Esophagus squamous epithelium (tissue), 4 donors: ENCODE measurements around the gene PLEKHH1.

Source experiments
- CTCF ChIP-seq, 6 experiments: fragments of 450-650 bp in 4 of 6; fragments of 200-600 bp in 2 of 6; sonication (generic) in 2 of 6; IDR thresholded peaks; one replicate each; pipeline ENCODE4 v1.5.1; 2016 to 2019; ENCODE audit warnings: antibody characterized with exemption in 6 of 6, mild to moderate bottlenecking in 4 of 6, moderate library complexity in 4 of 6
- POLR2A ChIP-seq, 4 donors: fragments of 450-650 bp; IDR thresholded peaks; one replicate each; pipeline ENCODE4 v1.6.1; 2017; ENCODE audit warnings: antibody characterized with exemption in 4 of 4, mild to moderate bottlenecking in 4 of 4, moderate library complexity in 3 of 4

DNA sequence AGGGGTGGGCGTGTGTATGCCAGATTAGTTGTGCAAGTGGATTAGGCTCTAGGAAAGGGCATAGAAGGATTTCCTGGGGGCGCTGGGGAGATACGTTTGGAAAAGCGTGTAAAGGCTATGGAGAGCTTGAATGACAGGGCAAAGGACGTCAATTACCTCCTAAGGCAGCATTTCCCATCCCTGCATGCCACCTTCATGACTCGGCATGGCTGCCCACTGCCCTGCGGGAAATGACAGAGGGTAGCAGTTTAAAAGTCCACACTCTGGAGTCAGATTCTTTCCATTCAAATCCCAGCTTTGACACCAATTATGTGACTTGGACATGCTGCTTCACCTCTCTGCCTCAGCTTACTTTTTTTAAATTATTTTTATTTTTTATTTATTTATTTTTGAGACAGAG is 29.8 kb upstream of the PLEKHH1 start:
- TF ChIP-seq CTCF (IDR thresholded peaks at IDR 0.05) (no peak), POLR2A (IDR thresholded peaks at IDR 0.05) (no peak)
